Endothelial cell of umbilical vein (primary cell): ENCODE measurements around the gene ATXN1. TPM values are rescaled to one million over a fixed set of nuclear protein-coding genes. Genes with fewer than 3 reads are reported as not detected.

Experiments
- BruUV-seq: library from RNA; stranded (reverse); fragments of 400-500 nt; replicated peaks from 2 replicates; lab custom pipeline; 2021; lab: Mats Ljungman, UMichigan
- CTCF ChIA-PET: fragments of 300-600, 350-600 bp; sonication (Branson Sonifier 250); formaldehyde crosslinking; loops from one replicate; lab custom pipeline; 2021; ENCODE audit warnings: antibody characterized with exemption, inconsistent platforms; lab: Charles Lee
- POLR2A ChIA-PET: fragments of 300-600, 350-600 bp; sonication (Branson Sonifier 250); formaldehyde crosslinking; loops from one replicate; lab custom pipeline; 2021; ENCODE audit warnings: antibody characterized with exemption, inconsistent platforms; lab: Charles Lee
- DNase-seq: peaks from one replicate; pipeline ENCODE4 v3.0.0-alpha.2; 2011; ENCODE audit warnings: low read depth, low spot score
- FAIRE-seq: peaks from 2 replicates; lab custom pipeline; 2011; peaks lifted over from hg19 to GRCh38; lab: Jason Lieb, UNC
- H2AFZ ChIP-seq: 2 replicates; pipeline ENCODE4 v1.6.0; 2012; ENCODE audit warnings: low read depth, low read length, control low read depth, inconsistent platforms
- H3K27ac ChIP-seq: 2 replicates; pipeline ENCODE4 v1.5.1; 2011; ENCODE audit warnings: low read depth, mild to moderate bottlenecking, control low read depth, low read length, moderate library complexity; ENCODE audit not compliant: insufficient read depth
- H3K27me3 ChIP-seq, 2 experiments: 2 replicates each; pipeline versions ENCODE4 v1.6.0 to v1.6.1; 2011; ENCODE audit warnings: low read length in 2 of 2, mixed read lengths in 1 of 2; ENCODE audit not compliant: control insufficient read depth in 2 of 2, insufficient read depth in 2 of 2
- H3K36me3 ChIP-seq, 2 experiments: 2 replicates in 1 of 2; 3 replicates in 1 of 2; pipeline ENCODE4 v1.5.1; 2011; ENCODE audit warnings: low read length in 2 of 2, mild to moderate bottlenecking in 1 of 2, moderate library complexity in 1 of 2; ENCODE audit not compliant: control insufficient read depth in 2 of 2, insufficient read depth in 2 of 2; ENCODE audit errors: extremely low read depth in 1 of 2
- H3K4me1 ChIP-seq: 3 replicates; pipeline ENCODE4 v1.5.1; 2011; ENCODE audit warnings: mild to moderate bottlenecking, low read length; ENCODE audit not compliant: control insufficient read depth, insufficient read depth; ENCODE audit errors: extremely low read depth
- H3K4me2 ChIP-seq: 2 replicates; pipeline ENCODE4 v1.6.1; 2011; ENCODE audit warnings: low read length, control low read depth, mixed read lengths; ENCODE audit not compliant: insufficient read depth
- H3K4me3 ChIP-seq, 3 experiments: fragments of 200-600 bp in 1 of 3; sonication (generic), shearing (Covaris generic) in 1 of 3; replicated peaks in 1 of 3; 2 replicates each; pipeline ENCODE4 v1.5.1; 2011 to 2016; ENCODE audit warnings: control low read depth in 3 of 3, low read length in 3 of 3, mild to moderate bottlenecking in 2 of 3, inconsistent platforms in 1 of 3, low read depth in 1 of 3, moderate library complexity in 1 of 3; ENCODE audit not compliant: insufficient read depth in 1 of 3
- H3K79me2 ChIP-seq: 2 replicates; pipeline ENCODE4 v1.6.0; 2012; ENCODE audit warnings: low read length, inconsistent platforms; ENCODE audit not compliant: control insufficient read depth, insufficient read depth
- H3K9ac ChIP-seq: replicated peaks from 2 replicates; pipeline ENCODE3; 2011; ENCODE audit warnings: low read length, control low read depth; ENCODE audit not compliant: insufficient read depth; ENCODE audit errors: extremely low read depth
- H3K9me1 ChIP-seq: replicated peaks from 3 replicates; pipeline ENCODE4 v1.6.0; 2011; ENCODE audit warnings: mild to moderate bottlenecking, low read length; ENCODE audit not compliant: control insufficient read depth, insufficient read depth; ENCODE audit errors: extremely low read depth
- H3K9me3 ChIP-seq: replicated peaks from 2 replicates; pipeline ENCODE4 v1.5.1; 2012; ENCODE audit warnings: low read length, inconsistent platforms; ENCODE audit not compliant: control insufficient read depth, insufficient read depth
- H4K20me1 ChIP-seq: replicated peaks from 2 replicates; pipeline ENCODE3; 2011; ENCODE audit warnings: mild to moderate bottlenecking, low read length; ENCODE audit not compliant: control insufficient read depth, insufficient read depth; ENCODE audit errors: extremely low read depth
- EZH2 ChIP-seq: IDR thresholded peaks from 2 replicates; pipeline ENCODE4 v1.6.1; 2012; ENCODE audit warnings: borderline replicate concordance, low read depth, mild to moderate bottlenecking, moderate library complexity, low read length, inconsistent platforms; ENCODE audit not compliant: severe bottlenecking
- FOS ChIP-seq: IDR thresholded peaks from 2 replicates; pipeline ENCODE4 v1.6.1; 2011; ENCODE audit warnings: mild to moderate bottlenecking, low read length, moderate library complexity, borderline replicate concordance; ENCODE audit not compliant: insufficient read depth
- GATA2 ChIP-seq: IDR thresholded peaks from 2 replicates; pipeline ENCODE4 v1.7.0; 2011; ENCODE audit warnings: low read depth, mild to moderate bottlenecking, moderate library complexity, mixed read lengths, low read length; ENCODE audit not compliant: insufficient read length, insufficient read depth
- JUN ChIP-seq: IDR thresholded peaks from 2 replicates; pipeline ENCODE4 v1.6.1; 2011; ENCODE audit warnings: borderline replicate concordance, low read depth; ENCODE audit not compliant: insufficient read length, insufficient read depth
- MYC ChIP-seq: IDR thresholded peaks from one replicate; pipeline ENCODE4 v1.6.1; 2011; ENCODE audit warnings: mild to moderate bottlenecking, low read depth, low read length
- POLR2A ChIP-seq: IDR thresholded peaks from 2 replicates; pipeline ENCODE4 v1.6.1; 2012; ENCODE audit warnings: low read depth, mild to moderate bottlenecking, control low read depth, low read length
- POLR2AphosphoS5 ChIP-seq: IDR thresholded peaks from 2 replicates; pipeline ENCODE4 v1.6.1; 2012; ENCODE audit warnings: low read depth, mild to moderate bottlenecking, control low read depth, low read length, moderate library complexity; ENCODE audit not compliant: insufficient read depth
- dilution Hi-C: fragments of 300-500 bp; cut with MboI; formaldehyde crosslinking; loops from one replicate; pipeline ENCODE4 v1.15.0; 2019; ENCODE audit warnings: low sequenced_read_pairs; ENCODE audit not compliant: extremely low pct_ligation_motif_present
- intact Hi-C: fragments of 100-400 bp; cut with micrococcal nuclease; formaldehyde crosslinking; loops from one replicate; pipeline ENCODE4 v1.10.0; 2022
- polyA plus RNA-seq, 4 experiments: library from polyadenylated mRNA; depleted of rRNA in 3 of 4; stranded (reverse) in 3 of 4; unstranded in 1 of 4; fragments of >200 nt; gene quantifications; 2 replicates each; pipeline versions ENCODE4 v1.2.1 to v1.2.3, GENCODE V29; 2011 to 2012; ENCODE audit warnings: missing spikeins in 1 of 4
- total RNA-seq: library from RNA; stranded (reverse); gene quantifications from 2 replicates; pipeline ENCODE4 v1.2.3, GENCODE V29; 2021
- TF ChIP-seq, protein P1 (sequence below), 2 donors: IDR thresholded peaks; 1 replicate in 1 of 2; 2 replicates in 1 of 2; pipeline ENCODE4 v1.5.1; 2011; ENCODE audit warnings: low read length in 2 of 2, mild to moderate bottlenecking in 2 of 2, moderate library complexity in 2 of 2, control low read depth in 1 of 2, inconsistent platforms in 1 of 2, low read depth in 1 of 2; ENCODE audit not compliant: insufficient read depth in 1 of 2; ENCODE audit errors: extremely low read depth in 1 of 2
- TF ChIP-seq, protein P2 (sequence below): IDR thresholded peaks from 2 replicates; pipeline ENCODE4 v1.6.1; 2011; ENCODE audit not compliant: insufficient read depth, insufficient read length

The ATXN1 gene
- total and polyA plus RNA-seq, 2 donors (not counting 3 experiments of a cell fraction or from before 2014, with no cell fraction given) = 16.4 to 33.0 TPM

DNA sequence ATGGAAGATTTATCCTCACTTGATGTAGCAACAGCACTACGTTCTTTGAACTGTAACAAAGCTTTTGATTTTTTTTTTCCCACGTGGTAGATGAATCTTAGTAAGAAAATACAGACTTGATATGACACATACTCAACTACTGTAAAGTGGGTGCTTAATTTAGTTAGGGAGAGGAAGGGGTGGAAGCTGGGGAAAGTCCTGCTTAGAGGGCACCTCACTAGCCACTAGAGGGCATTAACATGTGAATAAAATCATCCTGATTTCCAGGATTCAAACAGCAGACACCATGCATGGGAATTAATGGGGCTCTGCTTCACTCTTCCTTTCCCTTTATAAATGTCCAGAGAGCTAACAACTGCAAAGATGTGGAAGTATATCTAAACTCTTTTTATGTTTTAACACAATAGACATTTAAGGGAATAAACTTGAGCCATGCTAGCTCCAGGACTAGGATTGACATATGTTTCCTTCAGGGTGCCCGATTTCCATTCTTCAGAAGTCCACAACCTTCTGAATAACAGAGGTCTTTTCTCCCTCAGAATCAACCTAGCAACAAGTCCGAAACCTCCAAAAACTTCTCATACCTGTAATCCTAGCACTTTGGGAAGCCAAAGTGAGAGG, 250.1 kb downstream of the ATXN1 start:
- TF ChIP-seq, protein P1, sequence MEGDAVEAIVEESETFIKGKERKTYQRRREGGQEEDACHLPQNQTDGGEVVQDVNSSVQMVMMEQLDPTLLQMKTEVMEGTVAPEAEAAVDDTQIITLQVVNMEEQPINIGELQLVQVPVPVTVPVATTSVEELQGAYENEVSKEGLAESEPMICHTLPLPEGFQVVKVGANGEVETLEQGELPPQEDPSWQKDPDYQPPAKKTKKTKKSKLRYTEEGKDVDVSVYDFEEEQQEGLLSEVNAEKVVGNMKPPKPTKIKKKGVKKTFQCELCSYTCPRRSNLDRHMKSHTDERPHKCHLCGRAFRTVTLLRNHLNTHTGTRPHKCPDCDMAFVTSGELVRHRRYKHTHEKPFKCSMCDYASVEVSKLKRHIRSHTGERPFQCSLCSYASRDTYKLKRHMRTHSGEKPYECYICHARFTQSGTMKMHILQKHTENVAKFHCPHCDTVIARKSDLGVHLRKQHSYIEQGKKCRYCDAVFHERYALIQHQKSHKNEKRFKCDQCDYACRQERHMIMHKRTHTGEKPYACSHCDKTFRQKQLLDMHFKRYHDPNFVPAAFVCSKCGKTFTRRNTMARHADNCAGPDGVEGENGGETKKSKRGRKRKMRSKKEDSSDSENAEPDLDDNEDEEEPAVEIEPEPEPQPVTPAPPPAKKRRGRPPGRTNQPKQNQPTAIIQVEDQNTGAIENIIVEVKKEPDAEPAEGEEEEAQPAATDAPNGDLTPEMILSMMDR (IDR thresholded peaks at IDR 0.05; ENCODE audit: extremely low read depth in 1 of 2, insufficient read depth in 1 of 2, low read depth in 1 of 2, low read length in 2 of 2) = peak; percentile 54 to 59
- TF ChIP-seq FOS = no peak
- no peaks in the 10 kb centered on the region for H3K79me2 ChIP-seq
- H3K36me3 ChIP-seq = no peaks in the 10 kb centered on the region
- peak; percentile 78 for FAIRE-seq
- no peak overlapping the region for H2AFZ ChIP-seq
- dilution Hi-C loops = no loop called here
- H3K9me3 ChIP-seq = no peaks in the 10 kb centered on the region
- H3K4me2 ChIP-seq = no peak overlapping the region
- H4K20me1 ChIP-seq = no peaks in the 10 kb centered on the region
- H3K4me3 ChIP-seq = no peak overlapping the region
- H3K9ac ChIP-seq = no peak overlapping the region
- no peak overlapping the region for H3K27ac ChIP-seq
- ChIA-PET CTCF (interaction anchor here (0.7 to 10.1 kb wide), 36 partner anchors 9 to 586 kb away, joined by 3 to 234 read pairs (median 4); partner anchors contain the start of gene ATXN1), POLR2A (no interaction called here)
- no TSS peak for BruUV-seq
- no peaks in the 10 kb centered on the region for H3K27me3 ChIP-seq
- H3K4me1 ChIP-seq = peaks cover 6% of the 10 kb centered on the region
- DNase-seq = peak; percentile 62
- intact Hi-C loops = loop anchor here (1.0 to 5.0 kb wide), 7 partner anchors 156 to 576 kb away; no protein-coding TSS in a partner anchor
- no peaks in the 10 kb centered on the region for H3K9me1 ChIP-seq

DNA sequence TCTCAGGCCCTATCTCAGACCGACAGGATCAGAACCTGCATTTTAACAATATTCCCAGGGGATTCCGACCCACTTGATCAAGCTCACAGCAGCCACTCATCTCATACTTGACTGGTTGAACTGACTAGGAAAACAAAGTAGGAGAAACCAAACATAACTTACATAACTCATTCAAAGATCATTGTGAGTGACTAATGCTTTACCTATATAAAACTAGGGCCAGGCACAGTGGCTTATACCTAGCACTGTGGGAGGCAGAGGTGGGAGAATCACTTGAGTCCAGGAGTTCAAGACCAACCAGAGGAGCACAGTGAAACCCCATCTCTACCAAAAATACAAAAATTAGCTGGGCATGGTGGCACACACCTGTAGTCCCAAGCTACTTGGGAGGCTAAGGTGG, 251.0 kb downstream of the ATXN1 start:
- FAIRE-seq (no peak), DNase-seq (no peak)
- Histone ChIP-seq H3K79me2 (no peaks in the 10 kb centered on the region), H3K9me3 (no peaks in the 10 kb centered on the region), H3K9ac (no peak overlapping the region), H3K4me3 (no peak overlapping the region), H3K36me3 (no peaks in the 10 kb centered on the region), H3K27ac (no peak overlapping the region), H3K27me3 (no peaks in the 10 kb centered on the region), H4K20me1 (no peaks in the 10 kb centered on the region), H3K4me2 (no peak overlapping the region), H3K9me1 (no peaks in the 10 kb centered on the region), H2AFZ (no peak overlapping the region), H3K4me1 (peaks cover 6% of the 10 kb centered on the region)
- intact Hi-C loops (loop anchor here (2.0 to 5.0 kb wide), 5 partner anchors 157 to 577 kb away; no protein-coding TSS in a partner anchor), dilution Hi-C loops (no loop called here)
- ChIA-PET CTCF (interaction anchor here (0.8 to 10.1 kb wide), 22 partner anchors 8 to 587 kb away, joined by 3 to 234 read pairs (median 6); partner anchors contain the start of gene ATXN1), POLR2A (no interaction called here)
- BruUV-seq = no TSS peak
- TF ChIP-seq, protein P1 (IDR thresholded peaks at IDR 0.05; ENCODE audit: extremely low read depth in 1 of 2, insufficient read depth in 1 of 2, low read depth in 1 of 2, low read length in 2 of 2) = no peak
- TF ChIP-seq GATA2 = no peak
- no peak for TF ChIP-seq POLR2AphosphoS5
- no peak for TF ChIP-seq MYC
- TF ChIP-seq POLR2A = no peak
- no peak for TF ChIP-seq FOS
- TF ChIP-seq EZH2 = no peak
- TF ChIP-seq, protein P2, sequence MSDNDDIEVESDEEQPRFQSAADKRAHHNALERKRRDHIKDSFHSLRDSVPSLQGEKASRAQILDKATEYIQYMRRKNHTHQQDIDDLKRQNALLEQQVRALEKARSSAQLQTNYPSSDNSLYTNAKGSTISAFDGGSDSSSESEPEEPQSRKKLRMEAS = no peak
- TF ChIP-seq JUN = no peak
